Measurements from ENCODE around the gene EXOSC3.
"Not testable (repeated sequence)": the region's sequence is repeated elsewhere in the genome, so short reads cannot be mapped to it uniquely, and the experiment has no call there.

EXOSC3 gene

GRCh38 chr9:37784616-37785483 is at the start of gene EXOSC3:
Gene EXOSC3, minus strand, starts transcription at chr9:37785064. Its CDS starts 20 bp downstream, at chr9:37785044.
- peak; percentile 75 for DNase-seq

- no peak for DNase-seq
Measured at GRCh38 chr9:37827483-37828165, 42.8 kb upstream of the EXOSC3 start.

- not testable (repeated sequence) for DNase-seq
Measured at GRCh38 chr9:37825174-37825573, 40.3 kb upstream of the EXOSC3 start.

DNA sequence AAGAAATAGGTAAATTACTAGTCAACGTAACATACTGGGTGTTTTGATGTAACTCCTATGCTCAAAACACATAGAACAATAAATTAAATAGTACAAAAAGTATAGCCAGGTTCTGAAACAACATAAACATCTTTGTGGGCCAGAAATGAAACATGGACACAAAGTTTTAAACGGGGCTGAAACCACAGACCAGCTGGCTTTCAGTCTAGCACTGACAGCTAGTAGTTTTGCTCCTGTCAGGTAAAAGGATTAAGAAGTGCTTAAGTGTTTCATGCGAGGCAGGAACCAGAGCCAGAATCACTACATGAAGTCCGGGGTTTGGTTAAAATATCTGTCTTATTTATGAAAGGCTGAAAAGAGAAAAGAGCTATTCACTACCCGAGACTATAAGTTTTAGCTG is 35.3 kb upstream of the EXOSC3 start:
- no peak for DNase-seq

- no peak for DNase-seq
Measured at GRCh38 chr9:37818849-37819248, 34.0 kb upstream of the EXOSC3 start.

- DNase-seq: no peak
Measured at GRCh38 chr9:37812773-37813379, 28.0 kb upstream of the EXOSC3 start.

DNA sequence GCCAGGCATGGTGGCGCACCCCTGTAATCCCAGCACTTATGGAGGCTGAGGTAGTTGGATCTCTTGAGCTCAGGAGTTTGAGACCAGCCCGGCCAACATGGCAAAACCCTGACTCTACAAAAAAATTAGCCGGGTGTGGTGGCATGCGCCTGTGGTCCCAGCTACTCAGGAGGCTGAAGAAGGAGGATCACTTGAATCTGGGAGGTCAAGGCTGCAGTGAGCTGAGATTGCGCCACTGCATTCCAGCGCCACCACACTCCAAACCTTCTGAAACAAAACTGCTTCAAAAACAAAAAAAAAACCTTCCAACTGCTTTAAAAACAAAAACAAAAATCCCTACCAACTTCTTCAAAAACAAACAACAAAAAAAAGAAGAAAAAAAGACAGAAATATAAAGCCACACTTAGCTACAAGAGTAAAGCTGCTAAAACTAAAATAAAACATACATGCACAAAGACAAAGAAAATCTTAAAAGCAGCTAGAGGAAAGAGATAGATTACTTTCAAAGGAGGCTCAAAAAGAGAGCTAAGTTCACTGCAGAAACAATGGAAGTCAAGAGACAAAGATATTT is 27.1 kb upstream of the EXOSC3 start:
- no peak for DNase-seq

- DNase-seq: not testable (repeated sequence)
Measured at GRCh38 chr9:37809676-37810075, 24.8 kb upstream of the EXOSC3 start.

GRCh38 chr9:37806271-37806670 is 21.4 kb upstream of the EXOSC3 start:
- no peak for DNase-seq

DNA sequence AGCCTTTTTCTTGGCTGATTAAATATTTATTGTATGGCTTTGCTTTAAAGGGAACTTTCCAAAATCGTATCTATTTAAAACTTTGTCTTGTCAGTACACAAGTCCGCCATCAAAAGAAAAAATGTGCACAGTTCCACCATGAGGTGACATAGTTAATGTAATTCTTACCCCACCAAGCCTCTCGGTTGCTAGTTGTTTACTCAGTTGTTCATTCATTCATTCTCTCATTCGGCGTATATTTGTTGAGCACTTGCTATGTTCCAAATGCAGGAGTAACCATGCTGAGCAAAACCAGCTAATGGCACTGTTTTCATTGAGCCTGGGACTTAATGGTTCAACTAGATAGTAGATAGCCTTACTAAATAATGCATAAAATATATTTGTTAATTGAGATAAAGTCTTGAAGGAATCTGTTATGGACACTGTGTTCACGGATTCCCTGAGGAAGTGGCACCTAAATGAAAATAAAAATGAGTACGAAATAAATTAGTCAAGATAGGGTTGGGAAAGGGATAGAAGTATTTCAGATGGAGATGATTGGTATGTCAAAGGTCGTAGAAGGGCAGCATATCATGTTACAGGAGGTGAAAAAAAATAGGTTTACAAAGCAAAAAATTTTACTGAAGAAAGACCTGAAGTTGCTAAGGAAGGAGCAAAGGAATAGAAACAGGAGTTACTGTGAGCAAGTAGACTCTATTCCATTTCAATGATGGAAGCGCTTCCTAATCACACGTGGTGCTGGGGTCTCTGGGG is 17.3 kb upstream of the EXOSC3 start:
- no peak for DNase-seq

- no peak for DNase-seq
Measured at GRCh38 chr9:37801287-37801850, 16.5 kb upstream of the EXOSC3 start.

DNA sequence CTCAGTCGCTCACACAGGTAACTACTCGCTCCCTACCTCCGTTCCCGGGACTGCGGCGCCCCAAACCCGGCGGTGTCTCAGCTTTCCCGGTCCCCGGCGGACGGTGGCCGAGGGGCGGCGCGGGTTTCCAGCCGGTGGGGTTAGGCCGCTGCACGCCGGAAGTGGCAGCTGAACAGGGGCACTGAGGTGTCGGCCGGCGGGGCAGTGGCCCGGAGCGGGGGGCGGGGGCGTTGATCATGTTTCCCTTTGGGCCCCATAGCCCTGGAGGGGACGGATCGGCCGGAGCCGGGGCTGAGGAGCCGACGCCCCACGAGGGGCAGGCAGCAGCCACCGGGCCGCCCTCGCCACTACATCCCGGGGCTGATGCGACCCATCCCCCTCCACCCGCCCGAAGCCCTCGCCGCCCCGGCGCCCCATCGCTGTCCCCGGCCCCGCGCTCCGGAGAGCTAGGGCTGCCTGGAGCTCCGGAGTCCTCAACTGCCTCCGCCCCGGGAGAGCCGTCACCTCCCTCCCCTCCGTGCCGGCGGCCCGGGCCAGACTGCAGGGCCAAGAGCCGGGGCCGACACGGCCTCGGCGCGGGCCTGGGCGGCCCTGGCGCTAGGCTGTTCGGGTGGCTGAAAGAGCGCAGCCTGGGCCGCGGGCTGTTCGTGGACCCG is 15.9 kb upstream of the EXOSC3 start, which contains the start of gene DCAF10:
Gene DCAF10, plus strand, starts transcription at position 167 of the 656 bp plus-strand sequence. Its CDS starts 70 bp downstream, at position 237.
- peak; percentile 35 for DNase-seq

DNA sequence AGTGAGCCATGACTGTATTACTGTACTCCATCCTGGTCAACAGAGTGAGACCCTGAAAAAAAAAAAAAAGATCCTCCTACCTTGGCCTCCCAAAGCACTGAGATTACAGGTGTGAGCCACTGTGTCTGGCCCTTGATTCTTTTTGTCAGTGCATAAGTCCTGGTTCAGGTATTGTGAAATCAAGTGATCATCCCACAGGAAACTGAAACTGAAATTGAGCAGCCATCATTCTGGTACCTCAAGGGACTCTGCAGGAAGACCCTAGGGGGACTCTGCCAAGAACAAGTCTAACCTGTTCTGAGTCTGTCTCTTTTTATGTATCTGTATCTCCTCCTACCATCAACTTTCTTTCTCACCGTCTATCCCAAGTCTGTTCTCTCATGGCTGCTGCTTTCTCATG is 13.8 kb upstream of the EXOSC3 start:
- no peak for DNase-seq

DNA sequence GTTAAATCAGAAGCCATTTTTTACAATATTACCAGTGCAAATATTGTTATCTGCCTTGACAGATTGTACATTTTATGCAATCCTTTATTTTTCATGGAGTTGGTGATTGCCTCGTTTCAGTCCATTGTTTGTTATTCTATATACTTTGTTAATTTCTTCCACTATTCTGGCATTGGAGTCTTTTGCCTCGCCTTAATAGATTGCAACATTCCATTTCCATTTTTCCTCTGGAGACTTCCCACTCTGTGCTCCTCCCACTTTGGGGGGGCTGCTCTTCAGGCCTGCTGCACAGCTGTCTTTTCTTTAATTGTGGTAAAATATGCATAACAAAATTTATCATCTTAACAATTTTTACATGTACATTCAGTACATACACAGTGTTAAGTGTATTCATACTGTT is 11.4 kb upstream of the EXOSC3 start:
- DNase-seq: no peak

DNA sequence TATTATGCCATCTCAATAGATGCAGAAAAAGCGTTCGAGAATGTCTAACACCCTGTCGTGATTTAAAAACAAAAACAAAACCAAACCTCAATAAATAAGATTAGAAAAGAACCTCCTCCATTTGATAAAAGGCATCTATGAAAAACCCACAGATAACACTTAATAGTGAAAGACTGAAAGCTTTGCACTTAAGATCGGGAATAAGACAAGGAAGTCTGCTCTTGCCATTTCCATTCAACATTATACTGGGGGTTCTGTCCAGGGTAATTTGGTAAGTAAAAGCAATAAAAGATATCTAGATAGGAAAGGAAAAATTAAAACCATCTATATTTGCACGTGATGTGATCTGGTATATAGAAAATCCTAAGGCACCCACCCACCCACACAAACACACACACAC is 7.3 kb upstream of the EXOSC3 start:
- no peak for DNase-seq

- DNase-seq: no peak
Measured at GRCh38 chr9:37790096-37790495, 5.2 kb upstream of the EXOSC3 start.

DNA sequence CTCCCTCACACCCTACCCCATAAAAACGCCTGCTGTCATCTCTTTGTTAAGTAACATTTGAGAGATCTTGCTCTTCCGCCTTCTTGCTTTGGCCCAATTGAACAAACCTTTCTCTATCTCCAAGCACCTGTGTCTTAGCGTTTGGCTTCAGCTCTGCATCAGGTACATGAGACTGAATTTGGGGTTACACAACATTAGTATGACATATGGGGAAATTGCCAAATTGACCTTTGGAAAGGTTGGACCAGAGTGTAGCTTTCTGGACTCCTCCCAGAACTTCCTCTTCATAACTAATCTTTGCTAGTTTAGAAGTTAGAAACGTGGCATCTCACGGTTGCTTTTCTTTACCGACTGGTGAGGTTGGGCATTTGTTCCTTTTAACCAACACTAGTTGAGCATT is 3.5 kb upstream of the EXOSC3 start:
- DNase-seq: no peak

DNA sequence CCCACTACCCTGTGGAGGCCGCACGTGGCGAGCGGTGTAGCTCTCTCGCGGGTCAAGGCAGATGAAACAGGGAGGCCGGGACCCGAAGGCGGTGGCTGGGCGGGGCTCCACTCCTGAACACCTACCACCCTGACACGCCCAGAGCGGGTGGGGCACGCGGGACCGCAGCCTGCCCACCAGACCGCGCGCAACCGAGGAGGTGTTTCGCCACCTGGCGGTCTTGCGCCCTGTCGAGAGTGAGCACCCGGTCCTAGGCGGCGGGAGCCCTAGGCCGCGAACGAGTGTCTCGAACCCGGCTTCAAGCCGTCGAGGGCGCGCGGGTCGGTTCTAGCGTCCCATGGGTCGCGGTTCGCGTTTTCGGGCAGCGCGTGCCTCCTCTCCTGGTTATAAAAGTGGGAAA is 2.2 kb upstream of the EXOSC3 start:
- no peak for DNase-seq

DNA sequence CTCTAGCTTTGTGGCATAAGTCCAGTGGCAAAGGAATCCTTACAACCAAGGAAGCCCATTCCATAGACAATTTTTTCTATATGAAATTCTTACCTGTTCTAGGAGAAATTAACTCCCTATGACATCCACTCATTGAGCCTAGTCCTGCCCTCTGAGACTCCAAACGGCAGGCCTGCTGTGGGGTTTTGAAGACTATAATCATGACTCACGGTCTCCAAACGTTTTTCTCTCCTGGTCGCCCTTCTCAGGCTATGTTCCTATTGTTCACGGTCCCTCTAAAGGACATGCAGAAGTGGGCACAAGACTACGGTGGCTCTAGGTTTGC is 611 bp downstream of the EXOSC3 start:
- no peak for DNase-seq

- DNase-seq: no peak
Measured at GRCh38 chr9:37778534-37778933, 6.3 kb downstream of the EXOSC3 start.

GRCh38 chr9:37776328-37776727 is 8.5 kb downstream of the EXOSC3 start:
- DNase-seq: no peak

Measured in NCI-H510A treated with DMSO at 0.1 percent for 48 hours (cell line).